Vagina (tissue), 2 donors: ENCODE measurements around the gene PCK1.

ENCODE experiments used
- CTCF ChIP-seq, 3 experiments: fragments of 450-650 bp in 2 of 3; fragments of 200-600 bp in 1 of 3; sonication (generic) in 1 of 3; IDR thresholded peaks; one replicate each; pipeline ENCODE4 v1.5.1; 2017 to 2019; ENCODE audit warnings: antibody characterized with exemption in 3 of 3, mild to moderate bottlenecking in 2 of 3, moderate library complexity in 2 of 3
- POLR2AphosphoS5 ChIP-seq, 2 donors: sonication (generic); formaldehyde crosslinking; IDR thresholded peaks; one replicate each; pipeline ENCODE4 v1.9.0; 2017; ENCODE audit warnings: antibody characterized with exemption in 2 of 2, mild to moderate bottlenecking in 2 of 2, low read depth in 1 of 2; ENCODE audit not compliant: insufficient read depth in 1 of 2

DNA sequence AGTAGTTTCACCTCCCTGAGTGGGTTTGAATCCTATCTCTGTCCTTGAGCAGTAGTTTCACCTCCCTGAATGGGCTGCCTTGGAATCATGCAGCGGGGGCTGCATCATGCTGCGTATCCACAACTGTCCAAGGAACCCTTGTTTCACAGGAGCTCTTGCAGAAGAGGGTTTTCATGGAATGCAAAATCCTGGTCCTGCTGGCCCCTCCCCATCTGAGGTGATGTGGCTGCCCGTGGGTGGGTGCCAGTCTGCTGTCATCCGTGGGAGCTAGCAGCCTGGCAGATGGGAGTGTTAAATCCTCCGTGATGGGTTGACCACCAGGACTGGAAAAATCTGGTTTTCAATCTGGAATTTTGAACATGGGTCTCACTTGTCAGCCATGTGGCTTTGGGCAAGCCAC is 37.6 kb downstream of the PCK1 start:
- no peak for TF ChIP-seq CTCF (IDR thresholded peaks at IDR 0.05)
- no peak for TF ChIP-seq POLR2AphosphoS5 (IDR thresholded peaks at IDR 0.05; ENCODE audit: insufficient read depth in 1 of 2, low read depth in 1 of 2)
